IMR-90 (cell line): ENCODE measurements around the gene LAMA2.

Source experiments
- CEBPB ChIP-seq: IDR thresholded peaks from 2 replicates; pipeline ENCODE4 v1.6.1; 2012; ENCODE audit warnings: low read depth, low read length, improper control_type of control experiment
- FOS ChIP-seq: fragments of 150-350 bp; IDR thresholded peaks from 2 replicates; pipeline ENCODE4 v1.6.1; 2016; ENCODE audit warnings: low read depth, low read length
- MAFK ChIP-seq: IDR thresholded peaks from 2 replicates; pipeline ENCODE4 v1.6.1; 2012; ENCODE audit warnings: low read depth, low read length, improper control_type of control experiment
- MAZ ChIP-seq: IDR thresholded peaks from 2 replicates; pipeline ENCODE4 v1.6.1; 2012; ENCODE audit warnings: low read depth, mild to moderate bottlenecking, low read length, improper control_type of control experiment, moderate library complexity, borderline replicate concordance
- MXI1 ChIP-seq: IDR thresholded peaks from 2 replicates; pipeline ENCODE4 v1.6.1; 2012; ENCODE audit warnings: low read depth, mild to moderate bottlenecking, low read length, moderate library complexity, borderline replicate concordance
- NFE2L2 ChIP-seq: fragments of 150-350 bp; IDR thresholded peaks from 2 replicates; pipeline ENCODE4 v1.6.1; 2016; ENCODE audit warnings: low read depth, mild to moderate bottlenecking, low read length
- POLR2A ChIP-seq: IDR thresholded peaks from 2 replicates; pipeline ENCODE4 v1.6.1; 2012; ENCODE audit warnings: mild to moderate bottlenecking, low read depth, low read length
- RAD21 ChIP-seq: IDR thresholded peaks from 2 replicates; pipeline ENCODE4 v1.6.1; 2012; ENCODE audit warnings: low read length, improper control_type of control experiment
- RCOR1 ChIP-seq: IDR thresholded peaks from 2 replicates; pipeline ENCODE4 v1.6.1; 2012; ENCODE audit warnings: mild to moderate bottlenecking, low read length, improper control_type of control experiment; ENCODE audit not compliant: insufficient replicate concordance
- RFX5 ChIP-seq: IDR thresholded peaks from 2 replicates; pipeline ENCODE4 v1.8.0; 2012; ENCODE audit warnings: low read depth, mild to moderate bottlenecking, low read length, moderate library complexity
- SMC3 ChIP-seq: fragments of 150-350 bp; IDR thresholded peaks from 2 replicates; pipeline ENCODE4 v1.6.1; 2016; ENCODE audit warnings: low read depth, mild to moderate bottlenecking, antibody characterized with exemption, low read length, moderate library complexity
- TF ChIP-seq, protein P1 (sequence below): conservative IDR thresholded peaks from 2 replicates; pipeline ENCODE4 v1.5.1; 2012; ENCODE audit warnings: mild to moderate bottlenecking, low read depth, low read length, improper control_type of control experiment
- TF ChIP-seq, protein P2 (sequence below): fragments of 150-350 bp; IDR thresholded peaks from 2 replicates; pipeline ENCODE4 v1.6.1; 2017; ENCODE audit warnings: mild to moderate bottlenecking, antibody characterized with exemption, low read length, low read depth

DNA sequence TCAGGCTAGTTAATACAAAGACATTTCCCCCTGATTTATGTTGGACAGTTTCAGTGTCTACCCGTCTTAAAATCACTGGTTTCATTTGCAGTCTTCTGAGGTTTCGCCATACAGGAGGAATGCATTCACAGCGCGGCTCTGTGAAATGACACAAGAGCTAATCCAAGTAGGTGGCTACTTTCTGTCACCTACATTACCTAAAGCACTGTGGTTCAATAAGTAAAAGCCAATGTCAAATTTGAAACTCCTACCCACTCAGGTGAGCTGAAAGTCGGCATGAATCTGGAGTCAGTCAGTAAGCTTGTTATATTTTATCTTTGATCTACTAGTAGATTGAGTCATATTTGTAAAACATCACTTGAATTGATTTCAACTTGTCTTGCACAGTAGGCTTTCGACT lies 370.8 kb downstream of the LAMA2 start:
- TF ChIP-seq, protein P1, sequence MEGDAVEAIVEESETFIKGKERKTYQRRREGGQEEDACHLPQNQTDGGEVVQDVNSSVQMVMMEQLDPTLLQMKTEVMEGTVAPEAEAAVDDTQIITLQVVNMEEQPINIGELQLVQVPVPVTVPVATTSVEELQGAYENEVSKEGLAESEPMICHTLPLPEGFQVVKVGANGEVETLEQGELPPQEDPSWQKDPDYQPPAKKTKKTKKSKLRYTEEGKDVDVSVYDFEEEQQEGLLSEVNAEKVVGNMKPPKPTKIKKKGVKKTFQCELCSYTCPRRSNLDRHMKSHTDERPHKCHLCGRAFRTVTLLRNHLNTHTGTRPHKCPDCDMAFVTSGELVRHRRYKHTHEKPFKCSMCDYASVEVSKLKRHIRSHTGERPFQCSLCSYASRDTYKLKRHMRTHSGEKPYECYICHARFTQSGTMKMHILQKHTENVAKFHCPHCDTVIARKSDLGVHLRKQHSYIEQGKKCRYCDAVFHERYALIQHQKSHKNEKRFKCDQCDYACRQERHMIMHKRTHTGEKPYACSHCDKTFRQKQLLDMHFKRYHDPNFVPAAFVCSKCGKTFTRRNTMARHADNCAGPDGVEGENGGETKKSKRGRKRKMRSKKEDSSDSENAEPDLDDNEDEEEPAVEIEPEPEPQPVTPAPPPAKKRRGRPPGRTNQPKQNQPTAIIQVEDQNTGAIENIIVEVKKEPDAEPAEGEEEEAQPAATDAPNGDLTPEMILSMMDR, result no peak
- TF ChIP-seq FOS, result no peak
- no peak for TF ChIP-seq POLR2A
- no peak for TF ChIP-seq MAZ
- TF ChIP-seq SMC3, result no peak
- TF ChIP-seq RFX5, result no peak
- TF ChIP-seq RCOR1, result no peak
- no peak for TF ChIP-seq NFE2L2
- TF ChIP-seq, protein P2, sequence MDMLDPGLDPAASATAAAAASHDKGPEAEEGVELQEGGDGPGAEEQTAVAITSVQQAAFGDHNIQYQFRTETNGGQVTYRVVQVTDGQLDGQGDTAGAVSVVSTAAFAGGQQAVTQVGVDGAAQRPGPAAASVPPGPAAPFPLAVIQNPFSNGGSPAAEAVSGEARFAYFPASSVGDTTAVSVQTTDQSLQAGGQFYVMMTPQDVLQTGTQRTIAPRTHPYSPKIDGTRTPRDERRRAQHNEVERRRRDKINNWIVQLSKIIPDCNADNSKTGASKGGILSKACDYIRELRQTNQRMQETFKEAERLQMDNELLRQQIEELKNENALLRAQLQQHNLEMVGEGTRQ, result no peak
- no peak for TF ChIP-seq MAFK
- TF ChIP-seq MXI1, result no peak
- no peak for TF ChIP-seq CEBPB
- no peak for TF ChIP-seq RAD21
